Nephron progenitor cell (in vitro differentiated cells): ENCODE results near the gene SVIP.

ENCODE experiments used
- DNase-seq: peaks from one replicate; pipeline ENCODE4 v3.0.0; 2021
- H3K27ac Mint-ChIP-seq: 2 replicates; pipeline ENCODE4 v1.8.0; 2021; ENCODE audit warnings: mild to moderate bottlenecking, moderate library complexity, mixed read lengths
- H3K27me3 Mint-ChIP-seq: 2 replicates; pipeline ENCODE4 v1.8.0; 2021; ENCODE audit warnings: mild to moderate bottlenecking, low read depth, mixed read lengths; ENCODE audit not compliant: poor library complexity
- H3K36me3 Mint-ChIP-seq: 2 replicates; pipeline ENCODE4 v1.8.0; 2021; ENCODE audit warnings: low read depth, mixed read lengths
- H3K4me1 Mint-ChIP-seq: 2 replicates; pipeline ENCODE4 v1.8.0; 2021; ENCODE audit warnings: mixed read lengths
- H3K4me3 Mint-ChIP-seq: 2 replicates; pipeline ENCODE4 v1.8.0; 2021; ENCODE audit warnings: mild to moderate bottlenecking, moderate library complexity, mixed read lengths
- H3K9me3 Mint-ChIP-seq: 2 replicates; pipeline ENCODE4 v1.8.0; 2021; ENCODE audit warnings: mild to moderate bottlenecking, moderate library complexity, mixed read lengths
- TF ChIP-seq, protein P1 (sequence below): fragments of 200-600 bp; sonication (generic); IDR thresholded peaks from 2 replicates; pipeline ENCODE4 v1.5.0; 2021; ENCODE audit warnings: antibody characterized with exemption

The SVIP gene

DNA sequence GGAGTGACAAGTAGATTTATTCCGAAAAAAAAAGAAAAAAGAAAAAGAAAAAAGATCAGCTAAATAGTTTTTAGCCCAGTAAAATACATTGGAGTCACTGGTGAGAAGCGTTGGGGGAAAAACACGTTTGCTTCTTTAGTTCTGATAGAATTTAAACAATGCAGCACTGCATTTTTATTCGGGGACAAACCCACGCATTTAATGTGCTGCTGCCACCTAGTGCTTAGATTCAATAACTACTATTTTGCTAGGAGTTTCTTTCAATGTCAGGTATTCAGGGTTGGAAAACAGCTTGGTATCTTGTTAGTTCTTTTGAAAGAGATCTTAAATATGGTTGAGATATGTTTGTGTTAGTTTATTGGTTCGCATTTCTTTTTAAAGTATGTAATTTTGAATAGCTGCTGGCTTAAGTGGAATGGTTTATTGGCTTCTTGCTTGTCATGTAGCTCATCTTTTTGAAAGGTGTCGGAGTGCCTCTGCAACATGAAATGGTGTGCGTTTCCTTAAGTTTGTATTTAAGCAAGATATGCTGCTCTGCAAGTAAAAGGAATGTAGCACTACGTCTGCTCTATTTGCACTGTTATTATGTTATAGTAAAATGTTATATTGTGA lies 41.9 kb downstream of the SVIP start:
- peaks cover 8% of the 10 kb centered on the region for H3K36me3 Mint-ChIP-seq
- H3K27ac Mint-ChIP-seq = no peak overlapping the region
- no peak overlapping the region for H3K4me3 Mint-ChIP-seq

DNA sequence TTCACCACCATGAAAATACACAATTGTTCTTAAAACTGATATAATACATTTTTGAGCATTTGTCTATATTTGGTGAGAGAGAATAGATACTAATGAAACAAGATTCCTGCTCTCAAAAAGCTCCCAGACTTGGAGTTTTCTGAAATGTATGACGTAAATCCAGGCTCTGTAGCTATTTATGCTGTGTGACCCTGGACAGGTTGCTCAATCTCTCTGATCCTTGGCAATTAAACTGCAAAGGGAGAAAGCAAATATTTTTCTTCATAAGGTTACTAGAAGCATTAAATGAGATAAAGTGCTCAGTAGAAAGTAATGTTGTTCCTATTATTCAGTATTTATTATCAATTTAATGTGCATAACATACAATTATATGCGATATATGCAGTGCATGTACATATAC lies 42.5 kb downstream of the SVIP start:
- H3K36me3 Mint-ChIP-seq = peaks cover 8% of the 10 kb centered on the region
- DNase-seq = no peak
- H3K4me3 Mint-ChIP-seq = no peak overlapping the region
- H3K9me3 Mint-ChIP-seq = peaks cover 10% of the 10 kb centered on the region
- no peaks in the 10 kb centered on the region for H3K4me1 Mint-ChIP-seq
- no peaks in the 10 kb centered on the region for H3K27me3 Mint-ChIP-seq
- TF ChIP-seq, protein P1, sequence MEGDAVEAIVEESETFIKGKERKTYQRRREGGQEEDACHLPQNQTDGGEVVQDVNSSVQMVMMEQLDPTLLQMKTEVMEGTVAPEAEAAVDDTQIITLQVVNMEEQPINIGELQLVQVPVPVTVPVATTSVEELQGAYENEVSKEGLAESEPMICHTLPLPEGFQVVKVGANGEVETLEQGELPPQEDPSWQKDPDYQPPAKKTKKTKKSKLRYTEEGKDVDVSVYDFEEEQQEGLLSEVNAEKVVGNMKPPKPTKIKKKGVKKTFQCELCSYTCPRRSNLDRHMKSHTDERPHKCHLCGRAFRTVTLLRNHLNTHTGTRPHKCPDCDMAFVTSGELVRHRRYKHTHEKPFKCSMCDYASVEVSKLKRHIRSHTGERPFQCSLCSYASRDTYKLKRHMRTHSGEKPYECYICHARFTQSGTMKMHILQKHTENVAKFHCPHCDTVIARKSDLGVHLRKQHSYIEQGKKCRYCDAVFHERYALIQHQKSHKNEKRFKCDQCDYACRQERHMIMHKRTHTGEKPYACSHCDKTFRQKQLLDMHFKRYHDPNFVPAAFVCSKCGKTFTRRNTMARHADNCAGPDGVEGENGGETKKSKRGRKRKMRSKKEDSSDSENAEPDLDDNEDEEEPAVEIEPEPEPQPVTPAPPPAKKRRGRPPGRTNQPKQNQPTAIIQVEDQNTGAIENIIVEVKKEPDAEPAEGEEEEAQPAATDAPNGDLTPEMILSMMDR = no peak
- no peak overlapping the region for H3K27ac Mint-ChIP-seq

More for the DNA sequence above, 41.9 kb downstream of the SVIP start:
- Mint-ChIP-seq H3K27me3 (no peaks in the 10 kb centered on the region), H3K4me1 (peaks cover 3% of the 10 kb centered on the region), H3K9me3 (peaks cover 10% of the 10 kb centered on the region)
- DNase-seq = peak; percentile 26
- TF ChIP-seq, protein P1 = peak; percentile 77

DNA sequence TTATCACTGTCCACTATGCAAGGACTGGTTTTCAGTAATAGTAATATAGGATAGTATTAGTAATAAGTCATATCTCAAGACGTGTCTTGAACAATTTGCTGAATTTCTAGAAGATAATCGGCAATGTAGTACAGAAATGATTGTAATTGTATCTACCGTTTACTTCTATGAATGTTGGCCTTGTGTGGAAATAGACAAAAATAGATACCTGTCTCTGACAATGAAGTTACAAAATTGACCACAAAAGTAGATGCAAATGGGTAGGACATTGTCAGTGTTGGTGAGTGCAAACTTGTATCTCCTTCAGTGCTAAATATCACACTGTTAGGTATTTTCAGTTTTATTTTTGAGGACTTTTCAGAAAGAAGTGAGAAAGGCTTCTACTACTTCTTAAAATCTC lies 43.1 kb downstream of the SVIP start:
- TF ChIP-seq, protein P1 = no peak
- Mint-ChIP-seq H3K4me3 (no peak overlapping the region), H3K27me3 (no peaks in the 10 kb centered on the region), H3K4me1 (no peaks in the 10 kb centered on the region), H3K9me3 (peaks cover 10% of the 10 kb centered on the region), H3K36me3 (peaks cover 8% of the 10 kb centered on the region), H3K27ac (no peak overlapping the region)
- DNase-seq = no peak

DNA sequence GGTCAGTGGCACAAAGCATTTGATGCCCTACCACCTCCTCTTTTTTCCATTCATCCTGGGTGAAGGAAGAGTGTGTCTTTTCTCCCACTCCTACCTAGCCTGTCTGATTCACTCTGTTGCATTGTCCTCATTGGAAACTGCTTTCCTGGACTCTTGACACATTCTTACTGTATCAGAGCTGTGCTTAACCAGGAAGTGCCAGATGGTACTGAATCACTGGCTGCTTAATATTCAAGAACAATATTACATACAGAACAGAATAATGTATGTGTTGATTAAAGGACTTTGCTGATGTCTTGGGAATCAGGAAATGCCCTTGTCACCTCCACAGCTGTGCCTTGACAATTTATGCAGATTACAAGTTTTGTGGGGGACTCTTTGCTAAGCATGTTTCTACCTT lies 44.4 kb downstream of the SVIP start:
- Mint-ChIP-seq H3K27ac (no peak overlapping the region), H3K4me3 (no peak overlapping the region), H3K4me1 (no peaks in the 10 kb centered on the region), H3K9me3 (peaks cover 10% of the 10 kb centered on the region), H3K27me3 (no peaks in the 10 kb centered on the region), H3K36me3 (peaks cover 8% of the 10 kb centered on the region)
- TF ChIP-seq, protein P1 = no peak
- no peak for DNase-seq

DNA sequence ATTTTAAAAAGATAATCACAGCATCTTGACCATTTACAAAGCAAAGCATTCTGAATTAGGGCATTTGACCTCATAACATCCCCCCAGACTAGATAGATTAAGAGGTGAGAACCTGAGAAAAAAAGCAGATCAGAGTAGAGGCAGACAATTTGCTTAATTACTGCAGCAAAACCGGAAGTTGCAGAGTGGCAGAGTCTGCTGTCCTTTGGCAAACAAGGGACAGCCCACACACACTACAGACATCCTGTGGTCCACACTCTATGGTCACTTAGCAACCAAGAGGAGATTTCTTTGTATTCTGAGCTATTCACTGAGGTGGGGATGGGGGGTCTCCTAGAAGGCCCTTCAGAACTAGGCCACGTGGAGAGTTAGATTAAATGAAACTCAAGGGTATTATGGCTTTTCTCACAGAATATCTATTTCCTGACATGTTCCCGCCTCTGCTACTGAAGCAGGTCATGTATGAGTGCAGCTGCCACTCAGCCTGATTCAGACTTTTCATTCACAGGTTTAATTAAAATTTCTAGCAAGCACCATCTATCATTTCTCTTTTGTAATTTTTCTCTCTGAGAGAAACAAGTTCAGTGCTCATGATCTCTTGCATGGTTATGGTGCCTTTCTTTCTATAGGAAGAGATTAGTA lies 48.5 kb downstream of the SVIP start:
- H3K27ac Mint-ChIP-seq = no peak overlapping the region
- no peaks in the 10 kb centered on the region for H3K4me1 Mint-ChIP-seq
- no peak overlapping the region for H3K4me3 Mint-ChIP-seq
- H3K9me3 Mint-ChIP-seq = peaks cover 10% of the 10 kb centered on the region
- DNase-seq = no peak
- peaks cover 3% of the 10 kb centered on the region for H3K27me3 Mint-ChIP-seq
- H3K36me3 Mint-ChIP-seq = peaks cover 8% of the 10 kb centered on the region
- TF ChIP-seq, protein P1 = no peak

DNA sequence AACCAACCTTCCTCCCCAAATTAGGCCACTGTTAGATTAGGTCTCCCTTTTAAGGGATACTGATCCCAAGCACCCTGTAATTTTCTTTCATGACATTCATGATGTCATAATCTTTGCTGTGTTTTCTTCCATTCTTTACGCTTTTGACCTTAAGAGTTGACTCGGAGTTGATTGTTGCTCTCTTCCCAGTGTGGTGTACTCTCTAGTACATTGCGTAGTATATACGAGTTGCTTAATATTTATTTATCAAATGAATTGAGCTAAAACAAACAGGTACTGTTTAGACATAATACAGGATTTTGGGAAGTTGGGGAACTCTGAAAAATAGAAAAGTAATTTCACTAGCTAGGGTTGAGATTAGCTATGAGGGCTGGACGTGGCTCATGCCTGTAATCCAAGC lies 49.8 kb downstream of the SVIP start:
- peaks cover 8% of the 10 kb centered on the region for H3K36me3 Mint-ChIP-seq
- TF ChIP-seq, protein P1 = no peak

More for the DNA sequence above, 49.8 kb downstream of the SVIP start:
- Mint-ChIP-seq H3K27ac (no peak overlapping the region), H3K9me3 (peaks cover 10% of the 10 kb centered on the region), H3K4me3 (no peak overlapping the region), H3K27me3 (peaks cover 3% of the 10 kb centered on the region), H3K4me1 (no peaks in the 10 kb centered on the region)
- no peak for DNase-seq
